Right lobe of liver (tissue), 4 donors: ENCODE data around the gene ALDH3B1.

Experiments used
- POLR2A ChIP-seq: fragments of 450-650 bp; IDR thresholded peaks from one replicate; pipeline ENCODE4 v1.6.1; 2017; ENCODE audit warnings: antibody characterized with exemption, mild to moderate bottlenecking
- TF ChIP-seq, protein P1 (sequence below), 4 donors: fragments of 200-600 bp in 3 of 4; fragments of 450-650 bp in 1 of 4; IDR thresholded peaks; one replicate each; pipeline versions ENCODE4 v1.5.1 to v1.8.0; 2016 to 2022; ENCODE audit warnings: antibody characterized with exemption in 4 of 4, mild to moderate bottlenecking in 2 of 4
- donor health status: DM: no; HTN: no; CAD: no.
- donor health status: DM: no; HTN: no; CAD: no.
- donor health status: DM: no; HTN: yes; CAD: no.

DNA sequence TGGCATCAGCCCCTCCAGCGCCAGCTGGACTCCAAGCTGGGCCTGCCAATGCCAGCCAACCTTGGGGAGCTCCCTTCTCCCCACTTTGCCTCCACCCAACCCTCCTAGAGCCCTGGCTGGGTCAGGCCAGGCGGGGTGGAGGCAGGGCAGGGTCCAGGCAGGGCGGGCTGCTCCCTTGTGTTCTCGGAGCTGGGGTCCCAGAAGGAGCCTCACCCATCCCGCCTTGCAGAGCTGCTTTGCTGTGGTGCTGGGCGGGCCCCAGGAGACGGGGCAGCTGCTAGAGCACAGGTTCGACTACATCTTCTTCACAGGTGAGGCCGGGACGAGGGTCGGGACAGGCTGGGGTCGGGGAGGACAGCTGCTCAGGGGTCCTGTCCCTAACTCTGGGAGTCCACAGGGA lies 9.4 kb downstream of the ALDH3B1 start:
- TF ChIP-seq, protein P1, sequence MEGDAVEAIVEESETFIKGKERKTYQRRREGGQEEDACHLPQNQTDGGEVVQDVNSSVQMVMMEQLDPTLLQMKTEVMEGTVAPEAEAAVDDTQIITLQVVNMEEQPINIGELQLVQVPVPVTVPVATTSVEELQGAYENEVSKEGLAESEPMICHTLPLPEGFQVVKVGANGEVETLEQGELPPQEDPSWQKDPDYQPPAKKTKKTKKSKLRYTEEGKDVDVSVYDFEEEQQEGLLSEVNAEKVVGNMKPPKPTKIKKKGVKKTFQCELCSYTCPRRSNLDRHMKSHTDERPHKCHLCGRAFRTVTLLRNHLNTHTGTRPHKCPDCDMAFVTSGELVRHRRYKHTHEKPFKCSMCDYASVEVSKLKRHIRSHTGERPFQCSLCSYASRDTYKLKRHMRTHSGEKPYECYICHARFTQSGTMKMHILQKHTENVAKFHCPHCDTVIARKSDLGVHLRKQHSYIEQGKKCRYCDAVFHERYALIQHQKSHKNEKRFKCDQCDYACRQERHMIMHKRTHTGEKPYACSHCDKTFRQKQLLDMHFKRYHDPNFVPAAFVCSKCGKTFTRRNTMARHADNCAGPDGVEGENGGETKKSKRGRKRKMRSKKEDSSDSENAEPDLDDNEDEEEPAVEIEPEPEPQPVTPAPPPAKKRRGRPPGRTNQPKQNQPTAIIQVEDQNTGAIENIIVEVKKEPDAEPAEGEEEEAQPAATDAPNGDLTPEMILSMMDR (IDR thresholded peaks at IDR 0.05), result no peak
- TF ChIP-seq POLR2A, result no peak
